ENCODE measurements around the gene DNAJC16.
"Not testable (repeated sequence)": the region's sequence is repeated elsewhere in the genome, so short reads cannot be mapped to it uniquely, and the experiment has no call there.

The DNAJC16 gene

DNA sequence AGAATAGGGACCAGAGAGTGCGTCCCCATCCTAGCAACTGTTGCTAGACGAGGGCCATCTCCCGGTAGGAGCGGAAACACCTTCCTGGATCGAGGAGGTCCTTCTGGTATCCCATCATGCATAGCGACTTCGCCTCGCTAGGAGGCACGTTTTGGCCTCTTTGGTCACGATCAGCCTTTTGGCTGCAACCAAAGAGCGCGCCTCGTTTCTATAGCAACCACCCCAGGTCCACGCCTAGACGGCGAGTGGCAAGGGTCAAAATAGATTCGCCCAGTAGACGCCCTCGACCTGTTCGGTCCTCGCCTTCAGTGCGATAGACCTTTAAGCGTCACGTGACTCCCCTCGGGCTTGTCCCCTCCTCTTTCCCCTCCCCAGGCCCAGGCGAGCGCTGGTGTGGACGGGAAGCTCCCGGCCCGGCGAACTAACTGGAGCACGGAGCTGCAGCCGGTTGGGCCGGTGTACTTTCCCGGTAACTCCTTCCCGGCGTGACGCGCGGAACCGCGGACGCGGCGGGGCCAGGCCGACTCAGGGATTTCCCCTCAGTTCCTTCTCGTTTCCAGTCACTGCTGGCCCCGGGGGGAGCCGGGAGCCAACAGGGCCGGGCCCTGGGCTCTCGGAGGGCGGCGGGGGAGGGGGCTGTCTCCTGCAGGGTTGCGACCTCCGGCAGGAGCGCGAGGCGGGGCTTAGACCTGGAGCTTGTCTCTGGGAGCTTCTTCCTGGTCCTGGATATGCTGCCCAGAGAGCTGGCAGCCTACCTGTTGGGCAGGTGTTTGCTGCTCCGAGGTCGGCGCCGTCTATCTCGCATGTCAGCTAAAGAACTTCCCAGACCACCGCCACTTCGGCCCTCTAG, at the start of gene DNAJC16:
TSS of gene DNAJC16 (plus strand) at position 359 of the 850 bp plus-strand sequence. CDS start 2,258 bp downstream, outside the sequence.
- peak; percentile 100 for DNase-seq (ENCODE audit: low read depth)

DNA sequence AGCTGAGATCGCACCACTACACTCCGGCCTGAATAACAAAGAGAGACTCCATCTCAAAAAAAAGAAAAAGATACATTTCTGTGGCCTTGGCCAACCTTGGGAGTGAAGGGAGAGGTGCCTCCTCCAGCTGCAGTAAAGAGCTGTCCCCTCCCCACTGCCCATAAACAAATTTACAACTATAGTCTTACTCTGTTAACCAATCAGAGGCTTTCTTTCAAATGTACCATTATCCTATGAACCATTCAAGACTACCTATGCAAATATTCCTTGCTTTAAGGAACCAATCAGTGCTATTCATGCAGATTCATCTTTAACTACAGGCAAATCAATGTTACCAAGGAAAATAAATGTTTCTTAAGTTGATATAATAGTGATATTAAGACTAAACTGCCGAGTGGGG, 49.7 kb upstream of the DNAJC16 start:
- DNase-seq (ENCODE audit: low read depth): no peak

DNA sequence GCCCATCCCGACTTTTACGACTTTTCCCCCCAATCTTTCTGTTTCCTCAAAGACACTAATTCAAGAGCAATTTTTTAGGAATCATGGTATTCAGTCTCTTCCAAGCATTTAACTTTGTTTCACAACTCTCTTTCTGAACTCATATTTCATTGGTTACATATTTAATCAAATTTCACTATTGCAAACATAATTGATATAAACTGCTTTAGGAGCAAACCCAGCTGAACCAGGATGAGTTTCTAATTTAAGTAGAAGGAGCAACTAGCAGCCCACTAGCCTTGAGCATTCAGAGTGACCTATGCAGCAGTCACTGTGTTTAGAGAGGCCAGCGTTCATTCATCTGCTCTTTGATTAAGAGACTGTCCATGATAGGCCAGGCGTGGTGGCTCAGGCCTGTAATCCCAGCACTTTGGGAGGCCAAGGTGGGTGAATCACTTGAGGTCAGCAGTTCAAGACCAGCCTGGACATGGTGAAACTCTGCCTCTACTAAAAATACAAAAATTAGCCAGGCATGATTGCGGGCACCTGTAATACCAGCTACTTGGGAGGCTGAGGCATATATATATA, 48.9 kb upstream of the DNAJC16 start:
- no peak for DNase-seq (ENCODE audit: low read depth)

DNA sequence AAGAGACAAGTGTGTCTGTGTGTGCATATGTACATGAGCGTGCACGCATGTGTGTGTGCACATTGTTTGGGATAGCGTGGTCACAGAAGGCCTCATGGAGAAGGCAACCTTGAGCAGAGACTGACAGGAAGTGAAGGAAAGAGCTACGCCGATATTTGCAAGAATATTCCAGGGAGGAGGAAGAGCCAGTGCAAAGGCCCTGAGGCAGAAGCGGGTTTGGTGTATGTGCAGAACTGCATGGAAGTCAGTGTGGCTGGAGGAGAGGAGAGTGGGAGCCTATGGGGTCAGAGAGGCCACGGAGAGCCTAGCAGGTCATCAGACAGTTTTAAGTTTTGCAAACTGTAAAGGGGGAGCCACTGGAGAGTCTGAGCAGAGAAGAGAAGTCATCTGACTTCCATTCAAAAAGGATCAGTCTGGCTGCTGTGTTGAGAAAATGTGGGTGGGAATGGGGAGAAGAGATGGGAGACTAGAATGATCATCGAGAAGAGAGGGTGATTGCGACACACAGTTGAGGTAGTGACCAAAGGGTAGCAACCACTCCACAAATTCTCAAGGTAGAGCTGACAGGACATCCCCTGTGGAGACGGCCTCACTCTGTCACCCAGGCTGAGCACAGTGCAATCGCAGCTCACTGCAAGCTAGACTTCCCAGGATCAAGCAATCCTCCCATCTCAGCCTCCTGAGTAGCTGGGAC, 46.8 kb upstream of the DNAJC16 start:
- no peak for DNase-seq (ENCODE audit: low read depth)

DNA sequence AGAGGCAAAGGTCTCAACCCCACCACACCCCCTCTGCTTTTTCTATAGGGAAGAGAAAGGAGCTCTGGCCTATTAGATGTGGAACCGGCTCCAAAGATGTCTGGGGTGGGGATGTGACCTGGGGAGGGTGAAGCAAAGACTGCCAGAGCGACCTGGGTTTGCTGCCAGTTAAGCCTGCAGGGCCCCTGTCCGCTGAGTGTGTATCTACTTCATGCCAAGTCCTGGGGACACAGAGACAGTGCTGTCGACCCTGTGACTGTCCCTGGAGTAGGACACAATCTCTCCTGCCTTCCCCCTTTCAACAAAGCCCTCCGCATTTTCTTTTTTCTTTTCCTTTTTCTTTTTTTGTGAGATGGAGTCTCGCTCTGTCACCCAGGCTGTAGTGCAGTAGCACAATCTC, 44.2 kb upstream of the DNAJC16 start:
- not testable (repeated sequence) for DNase-seq (ENCODE audit: low read depth)

DNA sequence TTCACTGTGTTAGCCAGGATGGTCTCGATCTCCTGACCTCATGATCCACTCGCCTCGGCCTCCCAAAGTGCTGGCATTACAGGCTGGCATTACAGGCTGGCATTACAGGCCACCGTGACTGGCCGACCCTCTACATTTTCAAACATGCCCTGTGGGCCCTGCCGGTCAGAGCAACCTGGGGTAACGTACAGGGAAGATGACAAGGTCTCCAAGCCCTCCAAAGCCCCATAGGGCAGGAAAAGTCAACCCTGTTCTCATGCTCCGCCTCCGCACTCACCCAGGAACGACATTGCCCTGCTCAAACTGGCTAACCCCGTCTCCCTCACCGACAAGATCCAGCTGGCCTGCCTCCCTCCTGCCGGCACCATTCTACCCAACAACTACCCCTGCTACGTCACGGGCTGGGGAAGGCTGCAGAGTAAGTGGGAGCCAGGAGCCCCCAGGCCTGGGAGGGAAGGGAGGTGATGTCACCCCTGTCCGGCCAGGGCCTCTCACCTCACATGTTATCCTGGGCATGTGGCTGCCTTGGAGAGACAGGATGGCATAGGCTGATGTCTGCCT, 43.6 kb upstream of the DNAJC16 start:
- not testable (repeated sequence) for DNase-seq (ENCODE audit: low read depth)

DNA sequence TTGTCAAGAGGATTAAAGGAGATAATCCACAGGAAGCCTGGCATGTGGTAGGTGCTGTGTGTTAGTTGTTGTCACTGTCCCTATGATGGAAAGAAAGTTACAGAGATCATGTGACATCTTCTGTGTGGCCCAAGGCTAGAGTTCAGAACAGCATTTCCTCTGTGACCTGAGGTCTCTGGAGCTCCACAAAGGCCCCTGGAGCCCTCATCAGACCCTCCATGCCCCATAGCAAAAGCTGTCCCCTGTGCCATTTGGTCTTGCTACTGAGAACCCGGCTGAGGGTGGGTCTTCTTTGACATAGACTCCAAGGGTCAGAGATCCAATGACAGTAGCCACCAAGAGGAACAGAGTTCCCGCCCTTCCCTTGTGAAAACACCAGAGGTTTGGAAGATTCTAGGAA, 42.7 kb upstream of the DNAJC16 start:
- DNase-seq (ENCODE audit: low read depth): no peak

DNA sequence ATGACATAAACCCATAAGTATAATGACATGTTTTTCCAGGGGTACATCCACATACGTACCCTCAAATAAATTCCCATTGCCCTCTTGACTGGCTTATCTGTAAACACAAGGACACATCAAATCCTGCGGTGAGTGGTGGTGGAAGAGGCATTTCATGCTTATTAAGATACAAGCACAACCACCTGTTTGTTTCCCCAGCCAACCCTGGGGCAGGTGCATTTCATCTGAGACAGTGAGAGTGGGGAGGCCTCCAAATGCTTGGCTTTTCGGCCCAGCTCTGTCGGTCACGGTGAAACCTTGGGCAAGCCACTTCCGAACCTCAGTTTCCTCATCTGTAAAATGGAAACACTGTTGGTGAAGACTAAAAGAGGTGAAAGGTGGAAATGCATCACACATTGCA, 42.2 kb upstream of the DNAJC16 start:
- not testable (repeated sequence) for DNase-seq (ENCODE audit: low read depth)

DNA sequence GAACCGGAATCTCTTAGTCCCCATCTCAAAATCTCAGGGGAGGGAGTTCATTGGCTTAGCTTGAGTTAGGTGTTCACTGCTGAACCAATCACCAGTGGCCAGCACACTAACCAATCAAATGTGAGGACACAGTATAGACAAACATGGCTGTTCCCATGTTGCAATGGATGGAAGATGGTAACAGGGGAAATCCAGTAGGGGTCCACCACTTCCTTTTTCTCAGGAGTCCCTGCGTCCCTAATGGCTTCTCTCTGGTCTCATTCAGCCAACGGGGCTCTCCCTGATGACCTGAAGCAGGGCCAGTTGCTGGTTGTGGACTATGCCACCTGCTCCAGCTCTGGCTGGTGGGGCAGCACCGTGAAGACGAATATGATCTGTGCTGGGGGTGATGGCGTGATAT, 41.0 kb upstream of the DNAJC16 start:
- no peak for DNase-seq (ENCODE audit: low read depth)

DNA sequence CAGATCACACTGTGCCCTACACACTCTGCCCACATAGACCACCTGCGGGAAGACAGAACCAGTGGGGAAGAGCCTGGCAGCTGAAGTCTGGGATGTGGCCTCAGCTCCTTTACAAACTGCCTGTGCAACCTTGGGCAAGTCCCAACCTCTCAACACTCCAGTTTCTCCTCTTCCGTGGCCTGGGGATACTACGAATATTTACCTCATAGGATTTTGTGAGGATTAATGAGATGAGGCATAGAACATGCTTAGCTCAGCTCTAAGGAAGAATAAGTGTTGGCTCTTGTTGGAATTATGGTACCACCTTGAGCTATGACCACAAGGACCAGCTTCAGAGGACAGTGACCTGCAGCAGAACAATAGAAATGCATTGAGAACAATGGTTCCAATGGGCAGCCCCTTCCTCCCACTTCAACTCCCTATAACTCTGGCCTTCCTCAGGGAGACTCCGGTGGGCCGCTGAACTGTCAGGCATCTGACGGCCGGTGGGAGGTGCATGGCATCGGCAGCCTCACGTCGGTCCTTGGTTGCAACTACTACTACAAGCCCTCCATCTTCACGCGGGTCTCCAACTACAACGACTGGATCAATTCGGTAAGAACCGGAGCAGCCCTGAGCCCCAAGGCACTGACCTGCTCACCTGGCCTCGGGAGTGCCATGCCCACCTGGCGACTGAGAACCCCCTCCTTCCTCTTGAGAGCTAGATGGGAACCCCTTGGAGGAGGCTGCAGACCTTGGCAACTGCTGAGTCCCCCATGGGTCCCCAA, 39.6 kb upstream of the DNAJC16 start:
- DNase-seq (ENCODE audit: low read depth): not testable (repeated sequence)

DNA sequence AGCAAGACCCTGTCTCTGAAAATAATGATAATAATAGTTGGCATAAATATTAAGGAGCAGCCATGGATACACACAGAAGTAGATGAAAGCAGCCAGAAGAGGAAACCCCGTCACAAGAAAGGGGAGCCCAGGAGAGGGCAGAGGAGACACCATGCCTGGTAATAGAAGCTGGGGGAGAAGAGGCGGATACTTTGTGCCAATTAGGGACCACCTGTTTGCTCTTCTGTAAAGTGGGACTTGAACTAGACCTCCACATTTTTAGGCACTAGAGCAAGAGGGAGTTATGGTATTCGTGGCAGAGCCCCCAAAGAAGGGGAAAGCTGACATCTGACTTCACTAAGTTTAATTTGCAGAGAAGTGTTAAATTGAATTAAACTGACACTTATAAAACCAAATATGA, 38.3 kb upstream of the DNAJC16 start:
- no peak for DNase-seq (ENCODE audit: low read depth)

DNA sequence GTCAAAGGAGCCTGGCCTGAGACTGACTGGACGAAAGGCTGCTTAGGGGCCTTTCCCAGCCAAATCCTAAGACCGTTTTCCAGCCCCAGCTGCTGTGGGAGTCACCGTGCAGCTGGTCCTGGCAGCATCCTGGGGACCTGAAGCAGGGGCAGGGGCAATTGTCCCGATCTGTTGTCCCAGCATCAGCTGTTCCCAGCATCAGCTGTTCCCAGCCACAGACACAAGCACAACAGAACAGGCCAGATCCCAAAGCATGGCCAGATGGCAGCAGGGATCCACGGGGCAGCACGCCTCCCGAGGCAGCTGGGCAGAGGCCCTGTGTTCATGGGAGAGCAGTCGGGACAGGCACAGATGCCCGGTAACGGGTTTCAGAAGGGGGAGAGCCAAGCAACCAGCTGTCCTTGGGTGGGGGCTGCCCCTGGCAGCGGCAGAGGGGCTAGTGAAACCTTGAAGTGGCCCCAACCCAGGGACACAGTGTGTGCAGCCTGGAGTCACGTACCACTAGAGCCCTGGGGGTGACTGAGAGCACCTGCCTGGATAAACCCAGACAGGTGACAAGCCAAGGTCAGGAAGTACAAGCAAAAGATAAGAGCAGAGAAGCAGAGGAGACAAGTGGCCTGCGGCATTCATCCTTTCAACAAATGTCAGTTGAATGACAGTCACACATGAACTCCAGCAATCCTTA, 37.5 kb upstream of the DNAJC16 start:
- DNase-seq (ENCODE audit: low read depth): no peak

DNA sequence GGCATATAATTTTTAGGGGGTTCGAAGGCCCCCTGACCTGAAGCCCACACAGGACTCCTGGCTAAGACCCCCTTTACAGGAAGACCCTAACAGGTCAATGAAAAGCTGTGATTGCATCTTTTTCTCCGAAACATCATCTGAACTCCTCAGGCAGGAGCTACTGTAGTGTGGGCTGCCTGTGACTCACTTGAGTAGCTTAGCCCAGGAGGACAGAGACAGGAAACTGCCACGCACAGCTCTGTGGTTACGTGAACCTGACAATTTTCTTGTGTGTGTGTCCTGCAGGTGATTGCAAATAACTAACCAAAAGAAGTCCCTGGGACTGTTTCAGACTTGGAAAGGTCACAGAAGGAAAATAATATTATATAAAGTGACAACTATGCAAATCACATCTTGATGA, 35.6 kb upstream of the DNAJC16 start:
- DNase-seq (ENCODE audit: low read depth): not testable (repeated sequence)

DNA sequence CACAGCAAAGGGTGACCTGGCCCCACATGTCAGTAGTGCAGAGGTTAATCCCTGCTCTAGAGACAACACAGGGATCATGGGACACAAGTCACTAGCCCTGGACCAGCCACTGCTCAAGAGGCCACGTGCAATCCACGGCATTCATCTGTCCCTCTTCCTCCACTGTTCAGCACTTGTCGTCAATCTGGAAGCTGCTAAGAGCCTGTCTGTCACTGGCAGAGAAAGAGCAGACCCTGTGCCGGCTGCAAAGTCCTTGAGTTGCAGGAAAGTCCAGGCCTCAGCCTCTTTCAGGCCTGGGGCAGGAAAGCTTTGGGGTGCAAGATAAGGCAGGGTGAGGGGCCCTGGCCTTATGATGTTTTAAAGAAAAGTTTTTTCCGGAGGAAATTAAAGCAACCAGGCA, 34.1 kb upstream of the DNAJC16 start:
- DNase-seq (ENCODE audit: low read depth): no peak

DNA sequence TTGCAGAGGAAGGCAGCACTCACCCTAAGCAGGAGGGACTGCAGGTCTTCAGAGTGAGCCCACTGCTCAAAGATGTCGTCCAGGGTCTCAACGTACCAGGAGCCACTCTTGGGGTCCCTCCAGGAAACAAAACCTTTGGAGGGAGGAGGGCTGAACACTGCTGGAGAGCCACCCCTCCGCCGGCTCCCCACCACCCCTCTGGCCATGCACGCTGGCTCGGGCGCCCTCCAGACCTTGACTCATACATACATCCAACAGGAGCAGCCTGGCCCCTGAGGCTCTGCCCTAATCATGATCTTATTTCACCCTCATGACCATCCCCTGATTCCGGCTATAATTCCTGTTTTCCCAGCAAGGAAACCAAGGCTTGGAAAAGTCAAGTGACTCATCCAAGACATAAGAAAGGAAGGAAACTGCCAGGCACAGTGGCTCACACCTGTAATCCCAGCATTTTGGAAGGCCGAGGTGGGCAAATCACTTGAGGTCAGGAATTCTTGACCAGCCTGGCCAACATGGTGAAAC, 32.7 kb upstream of the DNAJC16 start:
- DNase-seq (ENCODE audit: low read depth): no peak

DNA sequence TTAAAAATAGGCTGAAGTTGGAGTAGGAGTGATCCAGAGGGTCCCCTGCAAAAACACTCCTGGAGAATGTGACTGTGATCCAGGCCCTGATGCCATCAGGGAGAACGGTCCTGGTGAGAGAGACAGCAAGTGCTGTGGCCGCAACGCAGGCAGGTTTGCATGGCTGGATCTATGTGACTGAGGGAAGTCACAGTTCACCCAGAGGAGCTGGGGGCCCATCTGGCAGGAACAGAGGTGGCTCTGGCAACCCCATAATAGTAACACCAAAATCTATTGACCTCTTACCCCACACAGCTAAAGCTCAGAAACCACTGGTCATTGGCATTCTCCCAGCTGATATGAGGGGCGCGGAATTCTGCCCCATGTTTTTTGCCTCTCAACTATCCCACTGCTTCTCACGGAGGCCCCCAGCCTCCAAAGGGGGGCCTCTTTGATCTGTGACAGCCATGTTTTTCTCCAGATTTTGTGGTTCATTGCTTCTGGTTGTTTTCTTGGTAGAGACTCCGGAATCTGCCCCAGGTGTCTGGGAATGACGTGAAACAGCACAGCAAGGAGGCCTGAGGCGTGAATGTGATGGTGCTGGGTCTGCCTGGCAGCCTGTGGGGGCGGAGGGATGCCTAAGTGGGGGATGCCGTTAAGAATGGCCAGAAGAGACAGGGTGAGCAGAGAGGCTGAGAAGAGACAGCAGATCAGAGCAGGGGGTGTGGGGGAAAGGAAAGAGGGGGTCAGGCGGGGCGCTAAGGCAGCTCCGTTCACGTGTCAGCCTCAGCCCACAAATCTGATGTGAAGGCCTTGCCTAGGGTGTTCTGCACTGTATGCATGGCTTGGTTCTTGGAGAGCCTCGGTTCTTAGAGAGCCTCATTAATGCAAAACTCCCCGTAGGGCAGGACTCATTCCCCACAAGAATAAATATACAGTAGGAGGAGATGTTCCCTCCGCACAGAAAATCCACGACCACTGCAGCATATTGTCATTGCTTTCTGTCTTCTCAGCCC, 26.2 kb upstream of the DNAJC16 start:
- no peak for DNase-seq (ENCODE audit: low read depth)

DNA sequence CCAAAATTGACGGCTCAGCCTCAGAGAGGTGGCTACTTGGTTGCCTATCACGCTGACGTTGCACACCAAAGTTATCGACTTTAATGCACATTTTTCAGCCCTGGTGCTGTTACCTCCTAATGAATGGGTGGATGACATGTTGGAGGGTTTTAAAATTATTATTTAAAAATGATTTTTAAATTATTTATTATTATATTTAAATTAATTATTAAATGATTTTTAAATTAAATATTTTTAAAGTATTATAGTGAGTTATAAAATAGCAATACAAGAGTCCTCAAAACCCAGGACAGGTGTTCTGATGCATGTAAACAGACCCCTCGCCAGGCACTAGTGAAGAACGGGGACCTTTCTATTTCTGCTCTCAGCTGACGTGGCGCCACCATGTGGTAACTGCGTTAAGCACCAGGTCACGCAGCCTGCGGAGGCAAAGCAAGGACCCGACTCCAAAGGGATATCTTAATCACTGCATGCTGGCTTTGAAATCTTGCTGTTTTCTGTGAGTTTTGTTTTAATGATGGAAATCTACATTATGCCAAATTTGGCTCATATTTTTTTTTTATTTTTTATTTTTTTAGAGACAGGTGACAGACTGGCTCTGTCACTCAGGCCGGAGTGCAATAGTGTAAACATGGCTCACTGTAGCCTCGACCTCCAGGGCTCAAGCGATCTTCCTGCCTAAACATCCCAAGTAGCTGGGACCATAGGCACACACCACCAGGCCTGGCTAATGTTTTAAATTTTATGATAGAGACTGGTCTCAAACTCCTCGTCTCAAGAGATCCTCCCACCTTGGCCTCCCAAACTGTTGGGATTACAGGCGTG, 25.2 kb upstream of the DNAJC16 start:
- peak; percentile 17 for DNase-seq (ENCODE audit: low read depth)

DNA sequence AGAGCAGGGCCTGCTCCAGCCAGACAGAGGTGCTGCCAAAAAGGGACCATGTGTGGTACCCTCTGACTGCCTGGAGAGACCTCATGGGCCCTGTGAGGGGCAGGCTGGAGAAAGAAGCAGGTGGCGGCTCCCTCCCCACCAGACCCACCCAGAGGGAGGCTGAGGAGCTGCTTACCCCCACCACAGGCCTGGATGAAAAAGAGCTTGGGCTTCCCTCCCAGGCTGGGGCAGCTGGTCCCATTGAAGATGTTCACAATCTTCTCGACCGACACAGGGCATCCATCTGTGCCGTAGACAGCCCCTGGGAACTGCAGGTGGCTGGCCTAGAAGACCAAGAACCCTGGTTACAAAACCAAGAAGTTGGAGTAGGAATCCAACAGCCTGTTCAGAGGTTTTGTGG, 22.2 kb upstream of the DNAJC16 start:
- no peak for DNase-seq (ENCODE audit: low read depth)

DNA sequence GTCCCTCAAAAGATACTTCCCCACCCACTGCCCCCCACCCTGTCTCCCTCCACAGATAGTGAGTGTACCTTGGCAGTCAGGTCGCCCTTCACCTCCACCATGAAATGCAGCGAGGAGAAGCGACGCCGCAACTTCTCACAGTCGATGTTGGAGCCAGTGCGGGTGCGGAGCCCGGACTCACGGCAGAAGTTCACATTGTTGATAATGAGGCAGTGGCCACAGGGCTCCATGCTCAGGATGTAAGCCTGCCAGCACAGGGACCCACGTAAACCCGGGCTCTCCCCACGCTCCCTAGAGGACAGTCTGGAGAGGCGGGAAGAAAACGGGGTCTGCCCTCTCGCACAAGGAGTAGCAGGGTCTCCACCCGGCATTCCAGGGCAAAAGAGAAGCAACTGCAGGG, 19.8 kb upstream of the DNAJC16 start:
- no peak for DNase-seq (ENCODE audit: low read depth)
